ENCODE results near the gene ACACA. TPM values are rescaled to one million over a fixed set of nuclear protein-coding genes. Genes with fewer than 3 reads are reported as not detected.

ACACA gene
- polyA plus RNA-seq, 1 experiment, result 57.9 TPM

GRCh38 chr17:37069087-37069486, 337.5 kb downstream of the ACACA start:
- CTCF ChIA-PET, result interaction anchor here (1.2 to 1.7 kb wide), 3 partner anchors 22 to 466 kb away, joined by 3 to 5 read pairs (median 4); no protein-coding TSS in a partner anchor
- TF ChIP-seq, protein P1, sequence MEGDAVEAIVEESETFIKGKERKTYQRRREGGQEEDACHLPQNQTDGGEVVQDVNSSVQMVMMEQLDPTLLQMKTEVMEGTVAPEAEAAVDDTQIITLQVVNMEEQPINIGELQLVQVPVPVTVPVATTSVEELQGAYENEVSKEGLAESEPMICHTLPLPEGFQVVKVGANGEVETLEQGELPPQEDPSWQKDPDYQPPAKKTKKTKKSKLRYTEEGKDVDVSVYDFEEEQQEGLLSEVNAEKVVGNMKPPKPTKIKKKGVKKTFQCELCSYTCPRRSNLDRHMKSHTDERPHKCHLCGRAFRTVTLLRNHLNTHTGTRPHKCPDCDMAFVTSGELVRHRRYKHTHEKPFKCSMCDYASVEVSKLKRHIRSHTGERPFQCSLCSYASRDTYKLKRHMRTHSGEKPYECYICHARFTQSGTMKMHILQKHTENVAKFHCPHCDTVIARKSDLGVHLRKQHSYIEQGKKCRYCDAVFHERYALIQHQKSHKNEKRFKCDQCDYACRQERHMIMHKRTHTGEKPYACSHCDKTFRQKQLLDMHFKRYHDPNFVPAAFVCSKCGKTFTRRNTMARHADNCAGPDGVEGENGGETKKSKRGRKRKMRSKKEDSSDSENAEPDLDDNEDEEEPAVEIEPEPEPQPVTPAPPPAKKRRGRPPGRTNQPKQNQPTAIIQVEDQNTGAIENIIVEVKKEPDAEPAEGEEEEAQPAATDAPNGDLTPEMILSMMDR (IDR thresholded peaks at IDR 0.05; ENCODE audit: low read depth, low read length), result no peak
- H3K9me3 ChIP-seq (ENCODE audit: control insufficient read depth, insufficient read depth, low read length), result no peaks in the 10 kb centered on the region
- peaks cover 31% of the 10 kb centered on the region for H3K27me3 ChIP-seq (ENCODE audit: control insufficient read depth, insufficient read depth, low read length)
- H3K4me3 ChIP-seq (ENCODE audit: low read depth, low read length), result no peak overlapping the region
- POLR2A ChIA-PET, result no interaction called here
- no peak for DNase-seq (ENCODE audit: low read depth, low spot score)
- H3K27ac ChIP-seq (ENCODE audit: low read depth, low read length), result no peak overlapping the region

- Histone ChIP-seq H3K9me3 (ENCODE audit: control insufficient read depth, insufficient read depth, low read length) (no peaks in the 10 kb centered on the region), H3K27me3 (ENCODE audit: control insufficient read depth, insufficient read depth, low read length) (peaks cover 31% of the 10 kb centered on the region), H3K27ac (ENCODE audit: low read depth, low read length) (peak overlapping the region; percentile 2), H3K4me3 (ENCODE audit: low read depth, low read length) (0 out of 2 replicates have a peak overlapping the region, but pooled peaks have one; percentile 4)
- POLR2A ChIA-PET, result no interaction called here
- peak; percentile 11 for DNase-seq (ENCODE audit: low read depth, low spot score)
- TF ChIP-seq, protein P1 (IDR thresholded peaks at IDR 0.05; ENCODE audit: low read depth, low read length), result no peak
- CTCF ChIA-PET, result interaction anchor here (1.2 to 2.5 kb wide), 4 partner anchors 20 to 465 kb away, joined by 3 to 15 read pairs (median 4); no protein-coding TSS in a partner anchor
Observed at GRCh38 chr17:37068266-37068665, 338.4 kb downstream of the ACACA start.

DNA sequence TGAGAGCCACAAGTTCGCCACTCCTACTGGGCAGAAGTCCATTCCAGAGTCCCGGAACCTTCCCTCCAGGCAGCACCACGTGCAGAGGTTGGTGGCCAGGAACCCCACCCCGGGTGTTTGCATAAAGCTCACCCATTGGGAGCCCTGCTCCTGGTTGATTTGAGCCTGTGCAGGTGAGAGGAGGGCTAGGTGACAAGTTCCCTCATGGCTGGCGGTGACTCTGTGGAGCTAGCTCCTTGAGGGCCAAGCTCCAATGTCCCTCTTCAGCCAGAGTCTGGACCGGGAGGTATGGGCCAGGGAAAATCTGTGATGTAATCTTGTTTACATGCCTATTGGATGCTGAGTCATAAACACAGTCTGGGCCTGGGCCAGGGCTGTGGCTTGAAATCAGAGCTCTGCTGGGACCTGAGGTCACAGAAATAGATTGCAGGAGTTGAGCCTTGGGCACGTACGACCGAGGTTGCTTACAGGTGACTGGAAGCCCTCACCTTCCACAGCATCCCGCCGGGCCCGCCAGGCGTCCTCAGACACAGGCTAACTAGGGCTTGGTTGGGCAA, 339.0 kb downstream of the ACACA start:
- no peak overlapping the region for H3K27ac ChIP-seq (ENCODE audit: low read depth, low read length)

GRCh38 chr17:37066322-37067255, 340.0 kb downstream of the ACACA start:
- Histone ChIP-seq H3K4me3 (ENCODE audit: low read depth, low read length) (no peak overlapping the region), H3K27me3 (ENCODE audit: control insufficient read depth, insufficient read depth, low read length) (peaks cover 29% of the 10 kb centered on the region), H3K27ac (ENCODE audit: low read depth, low read length) (no peak overlapping the region), H3K9me3 (ENCODE audit: control insufficient read depth, insufficient read depth, low read length) (no peaks in the 10 kb centered on the region)
- CTCF ChIA-PET, result interaction anchor here (1.0 to 2.5 kb wide), 3 partner anchors 18 to 440 kb away, joined by 3 to 15 read pairs (median 3); no protein-coding TSS in a partner anchor
- no peak for DNase-seq (ENCODE audit: low read depth, low spot score)
- TF ChIP-seq, protein P1 (IDR thresholded peaks at IDR 0.05; ENCODE audit: low read depth, low read length), result no peak
- POLR2A ChIA-PET, result no interaction called here

More for the DNA sequence above, 339.0 kb downstream of the ACACA start:
- H3K4me3 ChIP-seq (ENCODE audit: low read depth, low read length), result no peak overlapping the region
- peak; percentile 38 for DNase-seq (ENCODE audit: low read depth, low spot score)
- ChIA-PET CTCF (interaction anchor here (1.0 to 2.5 kb wide), 4 partner anchors 19 to 441 kb away, joined by 3 to 15 read pairs (median 4); no protein-coding TSS in a partner anchor), POLR2A (no interaction called here)
- TF ChIP-seq, protein P1 (IDR thresholded peaks at IDR 0.05; ENCODE audit: low read depth, low read length), result no peak
- H3K27me3 ChIP-seq (ENCODE audit: control insufficient read depth, insufficient read depth, low read length), result peaks cover 31% of the 10 kb centered on the region
- no peaks in the 10 kb centered on the region for H3K9me3 ChIP-seq (ENCODE audit: control insufficient read depth, insufficient read depth, low read length)

All from AG04450 (cell line).